NCI-H524 (cell line): ENCODE results near the gene CALB2.
"Not testable (repeated sequence)": the region's sequence is repeated elsewhere in the genome, so short reads cannot be mapped to it uniquely, and the experiment has no call there.

Source experiments
- DNase-seq, 2 experiments: peaks; one replicate each; lab custom pipeline; 2025; lab: John Stamatoyannopoulos, UW

Gene CALB2, protein sequence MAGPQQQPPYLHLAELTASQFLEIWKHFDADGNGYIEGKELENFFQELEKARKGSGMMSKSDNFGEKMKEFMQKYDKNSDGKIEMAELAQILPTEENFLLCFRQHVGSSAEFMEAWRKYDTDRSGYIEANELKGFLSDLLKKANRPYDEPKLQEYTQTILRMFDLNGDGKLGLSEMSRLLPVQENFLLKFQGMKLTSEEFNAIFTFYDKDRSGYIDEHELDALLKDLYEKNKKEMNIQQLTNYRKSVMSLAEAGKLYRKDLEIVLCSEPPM

DNA sequence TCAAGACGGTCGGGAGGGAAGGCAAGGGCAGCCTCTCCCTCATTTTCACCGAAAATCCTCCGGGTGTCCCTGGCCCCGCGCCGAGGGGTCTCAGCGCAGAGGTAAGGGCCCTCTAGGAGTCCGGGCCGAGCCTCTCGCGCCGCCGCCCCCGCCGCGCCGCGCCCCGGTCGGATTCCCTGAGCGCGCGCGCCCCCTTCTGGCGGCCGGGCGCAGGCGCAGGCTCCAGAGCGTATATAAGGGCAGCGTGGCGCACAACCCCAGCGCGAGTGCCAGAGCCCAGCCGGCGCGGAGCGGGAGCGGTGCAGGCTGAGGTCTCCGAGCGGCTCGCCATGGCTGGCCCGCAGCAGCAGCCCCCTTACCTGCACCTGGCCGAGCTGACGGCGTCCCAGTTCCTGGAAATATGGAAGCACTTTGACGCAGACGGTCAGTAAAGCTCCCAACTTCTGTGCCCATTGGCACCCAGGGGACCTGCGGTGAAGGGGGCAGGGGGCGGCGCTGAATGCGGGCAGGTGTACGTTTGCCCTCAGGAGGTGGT is at the start of gene CALB2:
Gene CALB2, plus strand, starts transcription at position 260 of the 535 bp plus-strand sequence. Its CDS starts 70 bp downstream, at position 330.
- DNase-seq: peak; percentile 42 to 71

DNA sequence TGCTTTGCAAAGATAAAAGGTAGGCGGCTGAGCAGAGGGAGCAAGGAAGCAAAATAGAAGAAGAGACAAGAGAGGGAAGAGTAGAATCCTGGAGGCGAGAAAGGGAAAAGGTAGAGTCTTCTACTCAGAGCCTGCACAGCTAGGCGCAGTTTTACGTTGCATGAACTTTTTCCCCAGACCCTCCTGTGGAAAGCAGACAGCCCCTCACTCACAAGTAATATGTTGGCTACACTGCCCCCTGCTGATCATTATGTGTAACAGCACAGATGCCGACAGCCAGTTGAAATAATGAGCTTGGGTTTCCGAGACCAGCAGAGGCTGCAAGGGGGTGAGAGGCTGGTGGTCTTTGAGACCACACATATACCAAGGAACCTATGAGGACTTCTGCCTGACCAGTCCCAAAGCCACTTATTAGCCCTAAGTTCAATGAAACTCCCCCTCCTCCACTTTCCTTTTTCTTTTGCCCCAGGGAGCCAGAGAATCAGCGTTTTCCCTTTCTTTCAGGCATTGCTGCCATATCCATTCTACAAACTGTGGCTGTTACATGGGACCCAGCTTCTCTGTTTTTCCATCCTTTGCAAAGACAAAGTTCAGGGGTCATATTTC is 46.9 kb upstream of the CALB2 start:
- DNase-seq: peak; percentile 24 to 60

DNA sequence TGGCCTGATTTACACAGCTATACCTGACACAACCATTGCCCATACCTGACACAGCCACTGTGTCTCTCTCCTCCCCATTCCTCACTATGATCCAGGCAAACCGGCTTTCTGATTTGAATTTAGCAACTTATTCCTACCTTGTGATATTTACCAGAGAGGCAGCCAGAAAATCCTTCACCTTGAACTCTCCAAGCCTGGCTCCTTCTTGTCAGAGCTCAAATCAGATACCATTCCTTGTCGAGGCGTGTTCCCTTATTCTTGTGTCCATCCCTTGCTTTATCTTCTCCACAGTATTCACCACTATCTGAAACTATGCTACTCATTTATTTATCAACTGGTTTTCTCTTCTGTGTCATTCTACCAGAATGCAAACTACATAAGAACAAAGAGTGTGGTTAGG is 44.9 kb upstream of the CALB2 start:
- not testable (repeated sequence) for DNase-seq

DNA sequence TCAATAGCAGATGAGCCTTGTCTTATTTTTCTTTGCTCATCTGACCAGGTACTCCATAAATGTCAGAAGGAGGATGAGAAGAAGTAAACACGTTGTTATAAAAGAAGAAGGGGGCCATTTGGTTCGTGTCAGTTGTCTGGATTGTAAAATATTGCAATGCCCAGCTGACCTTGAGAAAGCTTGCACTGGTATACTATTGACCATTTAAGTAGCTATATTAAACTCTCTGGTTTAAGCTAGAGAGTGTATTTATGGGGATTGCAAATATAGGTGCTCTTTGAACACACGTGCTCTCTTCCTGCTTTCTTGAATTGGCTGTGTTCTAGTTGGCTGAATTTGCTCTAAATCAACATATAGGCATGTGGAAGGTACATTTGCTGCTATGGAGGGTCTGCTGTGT is 43.3 kb upstream of the CALB2 start:
- DNase-seq: no peak

DNA sequence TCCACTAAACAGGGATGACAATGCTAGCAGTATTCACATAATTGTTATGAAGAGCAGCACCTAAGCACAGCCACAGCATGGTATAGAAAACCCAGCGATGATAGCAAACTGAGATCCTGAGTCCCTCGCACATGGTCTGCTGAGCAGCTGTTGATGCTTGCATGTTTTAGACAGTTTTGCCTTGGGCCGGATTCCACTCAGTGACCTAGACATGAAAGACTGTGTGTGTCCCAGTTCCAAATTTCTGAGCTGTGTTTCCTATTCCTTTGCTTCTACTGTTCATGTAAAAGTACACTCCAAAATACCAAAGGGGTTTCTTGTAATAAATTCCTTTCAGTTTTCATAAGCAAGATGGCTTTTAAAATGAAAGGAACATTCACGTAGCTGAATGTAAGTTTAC is 38.5 kb upstream of the CALB2 start:
- DNase-seq: no peak

DNA sequence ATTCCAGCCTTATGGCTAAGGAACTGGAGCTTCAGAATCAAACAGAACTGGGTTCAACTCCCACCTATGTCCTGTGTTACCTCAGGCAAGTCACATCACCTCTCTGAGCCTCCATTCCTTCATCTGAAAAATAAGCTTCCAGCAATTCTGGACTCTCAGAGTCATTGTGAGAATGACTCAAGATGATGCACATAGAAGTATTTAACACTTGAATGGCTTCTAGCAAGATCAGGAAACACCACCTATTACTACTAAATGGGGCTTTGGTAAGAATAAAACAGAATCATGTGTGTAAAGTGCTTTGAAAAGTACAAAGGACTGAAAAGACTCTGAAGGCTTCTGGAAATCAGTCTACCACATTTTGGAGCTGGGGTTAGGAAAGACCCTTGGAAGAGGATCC is 30.8 kb upstream of the CALB2 start:
- no peak for DNase-seq

DNA sequence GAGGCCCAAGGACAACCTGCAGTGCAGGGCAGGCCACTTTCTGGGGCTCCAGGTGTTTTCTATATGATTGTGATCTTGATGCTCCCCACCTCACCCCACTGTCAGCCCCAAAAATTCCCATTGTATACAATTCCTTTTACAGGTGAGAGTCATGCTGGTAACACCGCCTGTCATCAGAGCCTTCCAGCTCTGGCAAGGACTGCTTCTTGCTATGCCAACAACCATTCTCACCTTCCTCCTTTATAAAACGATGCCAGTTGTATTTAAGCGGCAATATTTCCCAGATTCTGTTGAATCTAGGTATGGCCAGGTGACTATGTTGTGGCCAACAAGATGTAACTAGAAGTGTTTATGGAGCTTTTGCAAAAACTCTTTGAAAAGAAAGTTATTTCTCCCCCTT is 30.4 kb upstream of the CALB2 start:
- DNase-seq: no peak

DNA sequence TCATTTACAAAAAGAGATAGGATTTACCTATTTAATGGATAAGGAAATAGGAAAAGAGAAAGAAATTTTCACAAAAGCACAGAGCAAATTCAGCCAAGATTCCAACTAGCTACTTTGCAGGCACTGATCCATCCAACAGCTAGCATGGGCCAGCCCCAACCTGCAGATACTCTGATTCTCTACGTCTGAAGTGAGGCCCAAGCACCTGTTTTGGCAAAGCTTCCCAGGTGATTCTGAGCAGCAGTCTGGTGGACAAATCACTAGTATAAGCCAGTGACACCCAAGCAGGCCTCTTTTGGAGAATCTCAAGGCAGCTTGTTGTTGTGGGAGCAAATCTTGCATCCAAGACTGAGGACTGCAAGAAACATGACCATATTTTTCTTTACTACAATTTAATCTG is 20.9 kb upstream of the CALB2 start:
- DNase-seq: no peak

DNA sequence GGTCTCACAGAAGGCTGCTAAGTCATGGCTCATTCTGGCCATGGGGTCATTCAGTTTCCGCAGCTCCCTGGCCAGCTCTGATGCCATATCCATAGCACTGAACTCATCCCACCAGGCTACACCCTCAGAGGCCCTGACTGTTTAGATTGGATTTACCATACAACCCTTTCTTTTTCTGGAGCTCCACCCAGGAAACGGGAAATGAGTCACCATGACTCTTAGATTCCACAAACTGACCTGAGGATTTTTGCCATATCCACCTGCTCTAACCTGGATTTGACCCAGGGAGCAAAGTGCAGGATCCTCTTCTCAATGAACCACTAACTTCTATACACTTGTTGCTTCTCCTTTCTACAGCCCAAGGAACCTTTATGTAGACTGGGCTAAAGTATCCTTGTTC is 20.3 kb upstream of the CALB2 start:
- DNase-seq: no peak

DNA sequence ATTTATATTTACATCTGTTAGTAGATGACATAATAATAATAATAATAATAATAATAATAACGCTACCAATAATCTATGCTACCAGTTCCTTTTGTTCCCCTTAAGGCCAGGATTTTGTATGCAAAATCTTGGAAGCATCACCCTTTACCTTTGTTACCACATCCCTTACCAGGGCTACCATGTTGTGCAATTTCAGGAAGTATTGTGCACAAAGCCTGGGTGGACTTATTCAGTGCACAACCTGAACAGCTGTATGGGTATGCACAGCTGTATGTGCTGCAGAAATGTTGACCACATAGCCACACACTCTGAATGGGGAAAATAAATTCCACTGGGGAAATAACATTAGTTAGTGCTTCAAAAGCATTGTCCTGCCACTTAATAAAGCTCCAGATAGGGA is 19.9 kb upstream of the CALB2 start:
- DNase-seq: no peak

DNA sequence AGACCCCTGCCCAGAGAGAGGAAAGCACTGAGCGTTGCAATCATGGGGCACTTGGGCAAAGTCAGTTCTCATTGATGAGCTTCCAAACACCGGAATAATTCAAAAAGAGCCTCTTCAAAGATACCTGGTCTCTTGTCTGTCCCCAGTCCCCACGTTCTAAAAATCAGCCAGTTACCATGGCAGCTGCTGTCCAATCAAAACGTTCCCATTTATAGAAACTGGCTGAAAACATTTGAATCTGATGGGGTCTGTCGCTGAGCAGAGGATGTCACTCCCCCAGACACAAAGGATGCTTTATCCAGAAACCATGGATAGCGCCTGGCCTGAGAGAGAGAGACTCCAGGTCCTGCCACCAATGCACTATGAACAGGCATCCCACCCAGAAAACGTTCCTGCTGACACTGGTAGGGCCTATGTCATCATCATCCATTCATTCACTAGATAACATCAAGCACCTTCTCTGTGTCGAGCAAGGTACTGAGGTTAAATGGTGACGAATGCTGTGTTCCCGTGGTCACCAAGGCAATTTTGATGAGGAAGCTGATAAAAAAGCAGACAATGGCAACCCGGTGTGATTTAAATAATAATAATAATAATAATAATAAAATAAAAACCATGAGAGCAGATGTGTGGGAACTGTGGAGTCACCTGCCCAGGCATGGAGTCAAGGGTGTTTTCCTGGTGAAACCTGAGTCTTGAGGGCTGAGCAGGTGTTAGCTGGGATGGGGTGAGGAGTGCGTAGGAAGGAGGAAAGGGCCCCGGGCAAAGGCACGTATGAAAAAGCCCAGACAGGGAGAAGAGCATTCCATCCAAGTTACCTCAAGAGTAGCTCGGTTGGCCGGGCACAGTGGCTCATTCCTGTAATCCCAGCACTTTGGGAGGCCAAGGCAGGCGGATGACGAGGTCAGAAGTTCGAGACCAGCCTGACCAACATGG is 19.0 kb upstream of the CALB2 start:
- DNase-seq: no peak

DNA sequence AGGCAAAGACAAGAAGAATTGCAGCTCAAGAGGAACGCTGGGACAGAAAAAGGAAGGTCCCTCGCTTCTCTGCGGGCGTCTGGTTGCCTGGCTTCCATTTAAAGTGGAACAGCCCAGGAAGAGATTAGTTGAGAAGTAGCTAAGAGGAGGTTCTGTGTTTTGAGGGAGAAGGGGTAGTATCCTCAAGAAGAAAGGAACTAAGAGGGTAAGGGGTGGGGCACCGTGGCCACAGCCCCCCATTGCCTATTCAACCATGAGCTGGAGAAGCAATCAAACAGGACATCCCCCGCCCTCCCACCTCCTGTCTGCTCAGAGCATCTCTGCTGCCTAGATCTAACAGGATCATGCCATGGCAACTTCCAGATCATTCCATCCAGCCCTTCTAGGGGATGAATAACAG is 18.1 kb upstream of the CALB2 start:
- DNase-seq: no peak

DNA sequence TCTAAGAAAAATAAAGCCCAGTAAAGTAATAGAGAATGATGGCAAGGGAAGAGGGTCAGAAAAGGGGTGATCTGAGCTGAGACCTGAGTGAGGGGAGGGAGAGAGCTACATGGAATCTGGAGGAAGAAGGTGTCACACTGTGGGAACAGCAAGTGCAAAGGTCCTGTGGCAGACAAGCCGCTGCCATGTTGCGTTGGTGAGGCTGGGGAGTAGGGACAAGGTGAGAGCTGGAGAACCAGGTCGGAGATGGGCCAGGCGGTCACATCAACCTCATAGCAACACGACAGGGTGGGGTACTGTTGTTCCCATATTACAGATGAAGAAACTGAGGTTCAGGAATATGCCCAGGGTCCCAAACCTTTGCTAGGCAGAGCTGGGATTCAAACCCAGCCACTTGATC is 16.6 kb upstream of the CALB2 start:
- DNase-seq: no peak

DNA sequence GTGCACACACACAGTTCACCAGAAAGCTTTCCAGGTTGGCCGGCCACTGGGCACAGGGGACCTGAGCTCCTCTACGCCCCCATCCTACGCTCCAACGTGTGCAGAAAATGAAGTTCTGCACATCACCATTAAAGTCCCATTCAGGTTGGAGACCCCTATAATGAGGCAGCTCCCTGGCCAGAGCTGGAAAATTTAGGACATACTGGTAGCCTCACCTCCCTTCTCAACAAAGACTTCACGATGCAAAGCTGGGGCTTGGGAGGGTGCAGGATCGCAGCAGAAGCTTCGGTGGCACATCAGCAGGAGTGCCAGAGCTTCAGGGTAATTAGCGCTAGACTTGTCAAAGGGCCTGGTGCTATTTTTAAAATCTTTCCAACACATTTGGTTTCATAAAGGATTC is 15.4 kb upstream of the CALB2 start:
- DNase-seq: no peak

DNA sequence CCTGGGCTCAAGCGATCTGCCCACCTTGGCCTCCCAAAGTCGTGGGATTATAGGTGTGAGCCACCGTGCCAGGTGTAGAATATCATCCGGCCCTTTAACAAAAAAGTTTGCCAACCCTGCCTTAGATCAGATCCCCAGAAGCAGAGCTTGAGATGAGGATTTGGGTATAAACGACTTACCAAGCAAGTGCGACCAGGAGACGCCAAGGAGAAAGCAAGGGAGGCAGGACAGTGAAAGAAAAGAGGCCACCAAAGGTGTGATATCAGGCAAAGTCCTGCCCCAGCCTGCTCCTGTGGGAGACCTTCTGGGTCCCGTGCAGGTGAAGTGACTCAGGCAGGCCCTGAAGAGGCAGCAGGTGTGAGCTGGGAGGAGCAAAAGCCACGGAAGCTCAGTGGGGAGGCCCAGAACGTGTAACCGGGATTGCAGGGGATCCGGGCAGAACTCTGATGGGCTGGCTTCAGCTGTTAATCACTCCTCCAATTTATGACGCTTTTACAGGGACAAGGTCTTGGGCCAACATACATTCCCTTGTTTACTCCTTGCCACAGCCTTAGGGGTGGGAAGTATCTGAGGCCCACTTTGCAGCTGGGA is 14.1 kb upstream of the CALB2 start:
- no peak for DNase-seq

DNA sequence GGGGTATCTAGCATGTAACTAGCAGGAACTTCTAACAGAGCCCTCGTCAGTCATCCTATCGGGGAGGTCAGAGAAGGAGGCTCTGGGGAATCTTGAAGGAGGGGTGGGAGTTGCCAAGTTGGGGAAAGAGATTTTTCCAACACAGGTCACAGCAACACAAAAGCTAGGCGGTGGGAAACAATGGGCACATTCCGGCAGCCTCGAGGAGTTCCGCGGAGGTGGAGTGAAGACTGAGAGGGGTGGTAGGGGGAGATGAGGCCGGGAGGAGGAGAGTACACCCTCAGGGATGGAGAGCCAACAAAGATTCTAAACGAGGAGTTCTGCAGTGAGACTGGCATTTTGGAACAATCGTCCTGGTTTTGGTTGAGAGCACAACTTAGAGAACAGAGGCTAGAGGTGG is 13.5 kb upstream of the CALB2 start:
- DNase-seq: no peak

DNA sequence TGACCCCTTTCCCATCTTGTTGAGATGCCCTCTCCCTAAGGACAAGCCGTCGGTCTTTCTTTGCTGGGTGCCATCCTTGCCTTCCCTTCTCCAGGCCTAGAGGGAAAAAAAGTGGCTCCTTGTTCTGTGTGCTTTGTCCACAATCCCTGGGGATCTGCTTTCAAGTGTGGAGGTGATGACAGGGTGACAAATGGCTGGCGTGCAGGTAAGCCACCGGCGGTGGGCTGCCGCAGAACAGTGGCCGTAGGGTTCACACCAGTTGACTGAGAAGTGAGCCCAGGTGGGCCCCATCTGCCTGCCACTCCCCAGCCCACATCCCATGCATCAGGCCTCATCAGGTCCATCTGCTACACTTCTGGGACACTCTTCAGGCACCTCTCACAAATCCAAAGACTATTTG is 11.4 kb upstream of the CALB2 start:
- DNase-seq: peak; percentile 56 to 79

DNA sequence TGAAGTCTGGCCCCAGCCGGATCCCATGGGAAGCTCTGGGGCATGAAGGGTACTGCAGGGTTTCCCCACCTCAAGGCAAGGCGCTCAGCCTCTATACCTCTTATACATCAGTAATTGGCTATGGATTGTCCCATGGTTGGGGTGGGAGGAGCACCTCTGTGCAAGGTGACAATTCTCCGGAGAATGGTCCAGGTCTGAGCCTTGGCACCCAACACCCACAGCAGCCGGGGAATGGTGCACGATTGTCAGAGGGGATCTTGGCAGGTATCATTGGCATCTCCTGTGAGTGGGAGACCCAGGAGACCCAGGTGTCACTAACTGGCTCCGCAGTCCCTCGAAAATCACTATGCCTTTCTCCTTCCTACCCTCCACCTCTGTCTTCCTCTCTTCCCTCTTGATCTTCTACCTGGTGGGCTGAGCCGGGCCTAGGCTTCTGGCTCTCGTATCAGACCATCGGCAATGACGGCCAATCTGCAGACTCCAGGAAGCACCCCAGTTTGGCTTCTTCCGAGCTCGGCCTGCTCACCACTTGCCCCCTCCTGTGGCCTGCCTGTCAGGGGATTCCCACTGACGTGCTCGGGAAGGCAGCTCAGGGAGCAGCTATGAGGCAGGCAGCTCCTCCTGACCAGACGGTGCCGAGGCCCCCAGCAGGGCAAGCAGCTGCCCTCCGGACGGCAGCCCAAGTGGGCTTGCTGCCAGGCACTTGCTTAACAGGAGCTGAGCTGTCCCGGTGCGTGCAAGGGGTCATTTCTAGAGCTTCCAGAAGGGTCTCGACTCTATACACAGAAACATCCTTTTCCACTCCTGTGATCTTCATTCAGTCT is 10.0 kb upstream of the CALB2 start:
- DNase-seq: peak in 1 of 2 experiments; percentile 17

DNA sequence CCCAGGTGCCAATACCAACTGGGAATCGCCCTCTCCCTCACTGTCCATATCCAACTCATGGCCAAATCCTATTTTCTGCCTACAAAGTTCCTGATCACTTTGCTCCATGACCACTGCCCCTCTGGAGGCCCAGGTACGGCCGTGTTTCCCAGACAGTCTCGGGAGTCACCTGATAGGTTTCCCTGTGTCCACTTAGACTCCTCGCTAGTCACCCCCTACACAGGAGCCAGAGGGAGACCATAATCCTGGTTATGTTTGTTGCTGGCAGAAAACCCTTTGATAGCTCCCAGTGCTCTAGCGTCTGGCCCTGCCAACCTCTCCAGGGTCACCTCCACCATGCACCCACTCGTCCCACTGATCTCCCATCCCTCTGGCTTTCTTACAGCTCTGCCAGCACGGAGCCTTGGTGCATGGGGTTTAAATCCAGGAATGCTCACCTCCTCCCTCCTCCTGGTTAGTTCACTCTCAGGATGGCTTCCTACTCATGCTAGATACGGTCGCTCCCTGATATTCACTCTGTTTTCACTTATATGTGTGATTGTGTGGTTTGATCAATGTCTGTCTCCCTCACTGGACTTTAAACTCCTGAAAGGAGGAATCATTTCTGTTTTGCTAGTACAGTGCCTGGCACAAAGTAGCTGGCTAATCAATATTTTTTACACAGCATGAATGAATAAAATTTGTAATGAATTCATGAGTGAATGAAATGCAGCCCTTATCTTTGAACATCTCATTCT is 7.5 kb upstream of the CALB2 start:
- no peak for DNase-seq

DNA sequence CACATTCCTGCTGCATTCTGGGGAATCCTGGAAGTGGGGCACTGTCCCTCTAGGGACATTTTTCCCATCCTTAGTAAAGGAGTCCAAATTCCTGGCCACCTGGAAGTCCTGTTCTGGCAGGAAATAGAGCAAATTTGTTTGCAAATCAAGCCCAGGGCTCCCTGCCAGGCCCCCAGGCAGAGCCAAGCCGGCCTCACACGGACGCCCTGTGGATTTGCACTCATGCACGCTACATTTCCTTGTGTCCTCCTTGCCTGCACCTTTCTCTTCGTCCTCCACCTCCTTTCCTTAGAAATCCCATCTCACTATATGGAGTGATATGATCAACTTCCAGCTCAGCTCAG is 7.0 kb upstream of the CALB2 start:
- no peak for DNase-seq

DNA sequence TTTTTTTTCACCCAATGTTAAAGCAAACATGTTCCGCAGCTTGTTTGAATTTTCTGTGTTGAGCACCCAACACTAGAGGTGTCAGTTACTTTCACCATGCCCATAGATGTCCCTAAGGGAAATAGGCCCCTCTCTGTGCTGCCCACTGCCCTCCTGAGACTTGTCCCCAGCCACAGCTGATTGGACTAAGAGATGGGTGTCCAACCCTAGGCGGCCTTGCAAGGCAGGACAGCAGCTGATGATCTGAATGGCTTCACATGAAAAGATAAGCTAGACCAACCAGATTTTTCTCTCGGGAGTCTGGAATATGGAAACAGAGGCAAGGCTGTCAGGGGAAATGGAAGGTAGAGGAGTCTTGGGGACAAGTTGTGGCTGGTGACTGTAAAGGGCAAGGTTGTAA is 6.1 kb upstream of the CALB2 start:
- no peak for DNase-seq
